ENCODE data around the gene PPARD. TPM values are rescaled to one million over a fixed set of nuclear protein-coding genes. Genes with fewer than 3 reads are reported as not detected.
"Not testable (repeated sequence)": the region's sequence is repeated elsewhere in the genome, so short reads cannot be mapped to it uniquely, and the experiment has no call there.

PPARD gene
- total and polyA plus RNA-seq, 7 experiments from 2014 or later: 7.3 to 47.1 (median 30.0) TPM

GRCh38 chr6:35382015-35382414 lies 39.7 kb downstream of the PPARD start:
- Histone ChIP-seq H3K36me3 (ENCODE audit: control insufficient read depth in 2 of 3, insufficient read depth in 3 of 3, low read length in 3 of 3) (peaks cover 0 to 13% (median 0%) of the 10 kb centered on the region in 3 experiments), H3K4me3 (ENCODE audit: low read length) (no peak overlapping the region), H3K9me3 (ENCODE audit: control insufficient read depth in 2 of 3, low read length in 3 of 3) (no peaks in the 10 kb centered on the region), H3K27me3 (ENCODE audit: control insufficient read depth in 2 of 2, insufficient read depth in 2 of 2, low read length in 2 of 2) (no peaks in the 10 kb centered on the region), H3K4me1 (ENCODE audit: control insufficient read depth in 2 of 2, insufficient read depth in 2 of 2, low read length in 2 of 2) (no peaks in the 10 kb centered on the region), H3K27ac (ENCODE audit: low read depth, low read length) (no peak overlapping the region)
- H3K4me3 Mint-ChIP-seq: no peak overlapping the region
- no peak for ATAC-seq
- H3K9me3 Mint-ChIP-seq: peaks cover 0 to 9% (median 0%) of the 10 kb centered on the region in 11 donors
- intact Hi-C loops (cut with micrococcal nuclease): no loop called here
- ChIA-PET CTCF (no interaction called here), POLR2A (no interaction called here)
- H3K36me3 Mint-ChIP-seq: peaks cover 7 to 39% (median 34%) of the 10 kb centered on the region in 5 donors
- H3K4me1 Mint-ChIP-seq: peaks cover 17 to 52% (median 44%) of the 10 kb centered on the region in 7 donors
- H3K27ac Mint-ChIP-seq: peak overlapping the region in 2 of 9 donors; percentile 12 to 60
- no peaks in the 10 kb centered on the region for H3K27me3 Mint-ChIP-seq
- no peak for DNase-seq

DNA sequence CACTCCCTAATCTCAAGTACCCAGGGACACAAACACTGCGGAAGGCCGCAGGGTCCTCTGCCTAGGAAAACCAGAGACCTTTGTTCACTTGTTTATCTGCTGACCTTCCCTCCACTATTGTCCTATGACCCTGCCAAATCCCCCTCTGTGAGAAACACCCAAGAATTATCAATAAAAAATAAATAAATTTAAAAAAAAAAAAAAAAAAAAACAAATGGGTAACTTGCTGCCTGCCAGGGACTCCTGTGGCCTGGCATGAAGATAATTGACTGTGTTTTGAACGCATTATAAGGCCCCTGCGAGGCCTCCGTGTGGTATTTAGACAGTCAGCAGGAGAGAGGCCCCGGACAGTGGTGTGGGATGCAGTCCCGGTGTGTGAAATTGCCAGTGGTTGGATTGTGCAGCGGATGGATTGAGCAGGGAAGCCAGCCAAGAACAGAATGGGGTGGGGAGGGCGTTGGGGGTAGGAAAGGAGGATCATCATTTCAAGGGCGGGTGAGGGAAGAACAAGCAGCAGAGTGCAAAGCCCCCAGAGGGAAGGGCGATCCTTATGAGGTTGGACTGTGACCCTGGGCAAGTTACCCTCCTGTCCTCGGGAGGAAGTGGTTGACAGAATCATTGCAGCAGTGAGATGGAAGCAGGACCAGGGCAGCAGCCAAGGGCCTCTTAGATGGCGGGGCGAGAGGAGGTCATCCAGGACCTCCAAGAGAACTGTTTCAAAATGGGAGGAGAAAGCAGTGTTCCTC lies 43.3 kb downstream of the PPARD start:
- POLR2A ChIA-PET: no interaction called here
- Mint-ChIP-seq H3K36me3 (peaks cover 3 to 33% (median 29%) of the 10 kb centered on the region in 5 donors), H3K4me1 (peaks cover 27 to 57% (median 48%) of the 10 kb centered on the region in 7 donors), H3K4me3 (no peak overlapping the region), H3K9me3 (peaks cover 0 to 9% (median 0%) of the 10 kb centered on the region in 11 donors), H3K27me3 (no peaks in the 10 kb centered on the region), H3K27ac (peak overlapping the region in 3 of 9 donors; percentile 41 to 72 (median 55))
- Histone ChIP-seq H3K4me3 (ENCODE audit: low read length) (no peak overlapping the region), H3K27me3 (ENCODE audit: control insufficient read depth in 2 of 2, insufficient read depth in 2 of 2, low read length in 2 of 2) (no peaks in the 10 kb centered on the region), H3K36me3 (ENCODE audit: control insufficient read depth in 2 of 3, insufficient read depth in 3 of 3, low read length in 3 of 3) (peaks cover 0 to 8% (median 0%) of the 10 kb centered on the region in 3 experiments), H3K4me1 (ENCODE audit: control insufficient read depth in 2 of 2, insufficient read depth in 2 of 2, low read length in 2 of 2) (no peaks in the 10 kb centered on the region), H3K9me3 (ENCODE audit: control insufficient read depth in 2 of 3, low read length in 3 of 3) (no peaks in the 10 kb centered on the region), H3K27ac (ENCODE audit: low read depth, low read length) (no peak overlapping the region)
- intact Hi-C loops (cut with micrococcal nuclease): no loop called here
- ATAC-seq (no peak), DNase-seq (no peak)
- CTCF ChIA-PET: no interaction called here

- no peak overlapping the region for H3K4me3 ChIP-seq (ENCODE audit: low read length)
- Mint-ChIP-seq H3K27me3 (no peaks in the 10 kb centered on the region), H3K9me3 (peaks cover 0 to 5% (median 0%) of the 10 kb centered on the region in 11 donors), H3K4me1 (peaks cover 25 to 53% (median 43%) of the 10 kb centered on the region in 7 donors), H3K36me3 (peaks cover 3 to 26% (median 16%) of the 10 kb centered on the region in 5 donors), H3K4me3 (no peak overlapping the region), H3K27ac (no peak overlapping the region)
- ChIA-PET POLR2A (interaction anchor here (0.5 to 1.1 kb wide), 2 partner anchors 77 to 85 kb away, joined by 3 to 4 read pairs; no protein-coding TSS in a partner anchor), CTCF (no interaction called here)
- peaks cover 0 to 8% (median 0%) of the 10 kb centered on the region in 3 experiments for H3K36me3 ChIP-seq (ENCODE audit: control insufficient read depth in 2 of 3, insufficient read depth in 3 of 3, low read length in 3 of 3)
- no peaks in the 10 kb centered on the region for H3K27me3 ChIP-seq (ENCODE audit: control insufficient read depth in 2 of 2, insufficient read depth in 2 of 2, low read length in 2 of 2)
- H3K4me1 ChIP-seq (ENCODE audit: control insufficient read depth in 2 of 2, insufficient read depth in 2 of 2, low read length in 2 of 2): no peaks in the 10 kb centered on the region
- intact Hi-C loops (cut with micrococcal nuclease): no loop called here
- ATAC-seq (no peak), DNase-seq (no peak)
- H3K27ac ChIP-seq (ENCODE audit: low read depth, low read length): no peak overlapping the region
- H3K9me3 ChIP-seq (ENCODE audit: control insufficient read depth in 2 of 3, low read length in 3 of 3): no peaks in the 10 kb centered on the region
Measured at GRCh38 chr6:35386989-35387388, 44.6 kb downstream of the PPARD start.

DNA sequence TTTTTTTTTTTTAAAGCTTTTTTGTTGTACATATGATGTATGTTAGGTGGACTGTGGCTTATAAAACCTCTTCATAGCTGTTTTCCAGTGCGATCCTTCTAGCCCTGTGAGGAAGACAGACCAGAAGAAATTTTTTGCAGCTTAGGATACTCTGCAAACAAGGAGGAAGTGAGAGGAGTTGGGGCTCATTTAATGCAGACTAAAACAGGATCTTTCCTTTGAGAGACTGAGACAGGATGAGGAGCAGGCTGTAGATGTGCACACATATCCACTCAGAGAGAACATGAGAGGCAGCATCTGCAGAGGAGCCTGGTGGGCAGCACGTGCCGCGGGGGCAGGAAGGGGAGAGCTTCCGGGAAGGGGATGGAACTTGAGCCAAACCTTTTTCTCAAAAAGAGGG lies 45.7 kb downstream of the PPARD start:
- H3K27me3 ChIP-seq (ENCODE audit: control insufficient read depth in 2 of 2, insufficient read depth in 2 of 2, low read length in 2 of 2): no peaks in the 10 kb centered on the region
- POLR2A ChIA-PET: interaction anchor here (1.1 kb wide), 1 partner anchor 76 kb away, joined by 3 read pairs; no protein-coding TSS in a partner anchor
- Mint-ChIP-seq H3K4me1 (peaks cover 25 to 60% (median 51%) of the 10 kb centered on the region in 7 donors), H3K9me3 (peaks cover 0 to 2% (median 0%) of the 10 kb centered on the region in 11 donors), H3K27me3 (no peaks in the 10 kb centered on the region), H3K4me3 (peak overlapping the region in 1 of 10 donors; percentile 37), H3K27ac (peak overlapping the region in 5 of 9 donors; percentile 5 to 70 (median 53)), H3K36me3 (peaks cover 0 to 18% (median 7%) of the 10 kb centered on the region in 5 donors)
- ATAC-seq: no peak
- H3K27ac ChIP-seq (ENCODE audit: low read depth, low read length): no peak overlapping the region
- H3K4me3 ChIP-seq (ENCODE audit: low read length): no peak overlapping the region
- CTCF ChIA-PET: no interaction called here
- H3K4me1 ChIP-seq (ENCODE audit: control insufficient read depth in 2 of 2, insufficient read depth in 2 of 2, low read length in 2 of 2): peaks cover 5 to 6% of the 10 kb centered on the region in 2 donors
- intact Hi-C loops (cut with micrococcal nuclease): no loop called here
- DNase-seq: no peak
- no peaks in the 10 kb centered on the region for H3K9me3 ChIP-seq (ENCODE audit: control insufficient read depth in 2 of 3, low read length in 3 of 3)
- H3K36me3 ChIP-seq (ENCODE audit: control insufficient read depth in 2 of 3, insufficient read depth in 3 of 3, low read length in 3 of 3): peaks cover 0 to 2% (median 0%) of the 10 kb centered on the region in 3 experiments

GRCh38 chr6:35388772-35389352 lies 46.5 kb downstream of the PPARD start:
- no peaks in the 10 kb centered on the region for H3K9me3 ChIP-seq (ENCODE audit: control insufficient read depth in 2 of 3, low read length in 3 of 3)
- no peak for ATAC-seq
- H3K4me1 Mint-ChIP-seq: peaks cover 30 to 68% (median 60%) of the 10 kb centered on the region in 7 donors
- ChIA-PET CTCF (no interaction called here), POLR2A (interaction anchor here (0.8 kb wide), 1 partner anchor 11 kb away, joined by 3 read pairs; no protein-coding TSS in a partner anchor)
- H3K9me3 Mint-ChIP-seq: peaks cover 0 to 2% (median 0%) of the 10 kb centered on the region in 11 donors
- intact Hi-C loops (cut with micrococcal nuclease): no loop called here
- peak overlapping the region in 6 of 9 donors; percentile 4 to 88 (median 54) for H3K27ac Mint-ChIP-seq
- H3K4me1 ChIP-seq (ENCODE audit: control insufficient read depth in 2 of 2, insufficient read depth in 2 of 2, low read length in 2 of 2): peaks cover 13% of the 10 kb centered on the region in 2 donors
- peaks cover 0 to 16% (median 6%) of the 10 kb centered on the region in 5 donors for H3K36me3 Mint-ChIP-seq
- no peak overlapping the region for H3K27ac ChIP-seq (ENCODE audit: low read depth, low read length)
- DNase-seq: no peak
- H3K36me3 ChIP-seq (ENCODE audit: control insufficient read depth in 2 of 3, insufficient read depth in 3 of 3, low read length in 3 of 3): no peaks in the 10 kb centered on the region
- H3K27me3 ChIP-seq (ENCODE audit: control insufficient read depth in 2 of 2, insufficient read depth in 2 of 2, low read length in 2 of 2): no peaks in the 10 kb centered on the region
- no peak overlapping the region for H3K4me3 Mint-ChIP-seq
- no peaks in the 10 kb centered on the region for H3K27me3 Mint-ChIP-seq
- no peak overlapping the region for H3K4me3 ChIP-seq (ENCODE audit: low read length)

DNA sequence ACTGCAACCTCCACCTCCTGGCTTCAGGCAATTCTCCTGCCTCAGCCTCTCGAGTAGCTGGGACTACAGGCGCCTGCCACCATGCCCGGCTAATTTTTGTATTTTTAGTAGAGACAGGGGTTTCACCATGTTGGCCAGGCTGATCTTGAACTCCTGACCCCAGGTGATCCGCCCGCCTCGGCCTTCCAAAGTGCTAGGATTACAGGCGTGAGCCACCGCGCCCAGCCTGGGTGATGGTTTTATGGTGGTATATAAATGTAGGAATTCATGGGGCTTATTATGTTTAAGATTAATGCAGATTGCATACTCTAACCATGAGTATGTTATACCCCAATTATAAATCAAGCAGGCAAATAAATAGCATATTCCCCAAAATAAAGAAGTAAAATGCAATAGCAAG lies 47.0 kb downstream of the PPARD start:
- H3K36me3 ChIP-seq (ENCODE audit: control insufficient read depth in 2 of 3, insufficient read depth in 3 of 3, low read length in 3 of 3); H3K9me3 ChIP-seq (ENCODE audit: control insufficient read depth in 2 of 3, low read length in 3 of 3); H3K4me3 Mint-ChIP-seq; ATAC-seq; DNase-seq; H3K27ac ChIP-seq (ENCODE audit: low read depth, low read length); CTCF ChIA-PET; H3K27me3 Mint-ChIP-seq; H3K9me3 Mint-ChIP-seq; H3K27me3 ChIP-seq (ENCODE audit: control insufficient read depth in 2 of 2, insufficient read depth in 2 of 2, low read length in 2 of 2); H3K4me3 ChIP-seq (ENCODE audit: low read length); intact Hi-C loops (cut with micrococcal nuclease): not testable (repeated sequence)
- POLR2A ChIA-PET: interaction anchor here (0.8 to 1.0 kb wide), 2 partner anchors 12 to 20 kb away, joined by 3 read pairs; no protein-coding TSS in a partner anchor
- peaks cover 0 to 16% (median 6%) of the 10 kb centered on the region in 5 donors for H3K36me3 Mint-ChIP-seq
- H3K4me1 ChIP-seq (ENCODE audit: control insufficient read depth in 2 of 2, insufficient read depth in 2 of 2, low read length in 2 of 2): peaks cover 13% of the 10 kb centered on the region in 2 donors
- H3K27ac Mint-ChIP-seq: peak overlapping the region in 2 of 9 donors; percentile 21 to 50
- peaks cover 34 to 73% (median 64%) of the 10 kb centered on the region in 7 donors for H3K4me1 Mint-ChIP-seq
